ENCODE measurements around the gene CBFA2T3.

Gene CBFA2T3

GRCh38 chr16:88977018-88977811 is at the start of gene CBFA2T3:
CBFA2T3 (minus strand) TSS chr16:88977207; CDS start chr16:88976807, 400 bp downstream.
- DNase-seq (ENCODE audit: low read depth, low spot score): no peak
- TF ChIP-seq FOXP2 (optimal IDR thresholded peaks at IDR 0.05; ENCODE audit: control extremely low read depth, extremely low read length, insufficient read depth) (no peak), EZH2 (IDR thresholded peaks at IDR 0.05) (no peak)
- H3K36me3 ChIP-seq (ENCODE audit: insufficient read depth, low read length): no peaks in the 10 kb centered on the region
- H3K27ac ChIP-seq: no peak within 1 kb of the TSS
- no peaks in the 10 kb centered on the region for H3K9me3 ChIP-seq (ENCODE audit: low read depth, low read length)
- H3K4me3 ChIP-seq: no peak within 1 kb of the TSS
- no peak within 1 kb of the TSS for H3K9ac ChIP-seq (ENCODE audit: insufficient read length)

- TF ChIP-seq EZH2 (IDR thresholded peaks at IDR 0.05) (no peak), FOXP2 (optimal IDR thresholded peaks at IDR 0.05; ENCODE audit: control extremely low read depth, extremely low read length, insufficient read depth) (no peak), POLR2AphosphoS5 (IDR thresholded peaks at IDR 0.05; ENCODE audit: borderline replicate concordance, low read depth, low read length) (no peak)
- Histone ChIP-seq H3K4me3 (no peak overlapping the region), H3K36me3 (ENCODE audit: insufficient read depth, low read length) (no peaks in the 10 kb centered on the region), H3K9me3 (ENCODE audit: low read depth, low read length) (no peaks in the 10 kb centered on the region), H3K27ac (no peak overlapping the region), H3K9ac (ENCODE audit: insufficient read length) (no peak overlapping the region)
- no peak for DNase-seq (ENCODE audit: low read depth, low spot score)
Measured at GRCh38 chr16:89026121-89026612, 49.2 kb upstream of the CBFA2T3 start.

- H3K36me3 ChIP-seq (ENCODE audit: insufficient read depth, low read length): no peaks in the 10 kb centered on the region
- no peak overlapping the region for H3K9ac ChIP-seq (ENCODE audit: insufficient read length)
- H3K27ac ChIP-seq: no peak overlapping the region
Measured at GRCh38 chr16:89025636-89026035, 48.6 kb upstream of the CBFA2T3 start.

GRCh38 chr16:89024546-89025060 is 47.6 kb upstream of the CBFA2T3 start:
- no peak for TF ChIP-seq POLR2AphosphoS5 (IDR thresholded peaks at IDR 0.05; ENCODE audit: borderline replicate concordance, low read depth, low read length)
- no peak for TF ChIP-seq FOXP2 (optimal IDR thresholded peaks at IDR 0.05; ENCODE audit: control extremely low read depth, extremely low read length, insufficient read depth)
- TF ChIP-seq EZH2 (IDR thresholded peaks at IDR 0.05): no peak
- Histone ChIP-seq H3K4me3 (no peak overlapping the region), H3K9ac (ENCODE audit: insufficient read length) (no peak overlapping the region), H3K9me3 (ENCODE audit: low read depth, low read length) (no peaks in the 10 kb centered on the region), H3K36me3 (ENCODE audit: insufficient read depth, low read length) (no peaks in the 10 kb centered on the region), H3K27ac (no peak overlapping the region)
- no peak for DNase-seq (ENCODE audit: low read depth, low spot score)

More at GRCh38 chr16:89025636-89026035, 48.6 kb upstream of the CBFA2T3 start:
- TF ChIP-seq FOXP2 (optimal IDR thresholded peaks at IDR 0.05; ENCODE audit: control extremely low read depth, extremely low read length, insufficient read depth) (no peak), POLR2AphosphoS5 (IDR thresholded peaks at IDR 0.05; ENCODE audit: borderline replicate concordance, low read depth, low read length) (no peak), EZH2 (IDR thresholded peaks at IDR 0.05) (no peak)
- Histone ChIP-seq H3K9me3 (ENCODE audit: low read depth, low read length) (no peaks in the 10 kb centered on the region), H3K4me3 (no peak overlapping the region)
- no peak for DNase-seq (ENCODE audit: low read depth, low spot score)

- no peak overlapping the region for H3K27ac ChIP-seq
- no peak for DNase-seq (ENCODE audit: low read depth, low spot score)
- TF ChIP-seq EZH2 (IDR thresholded peaks at IDR 0.05) (no peak), FOXP2 (optimal IDR thresholded peaks at IDR 0.05; ENCODE audit: control extremely low read depth, extremely low read length, insufficient read depth) (no peak), POLR2AphosphoS5 (IDR thresholded peaks at IDR 0.05; ENCODE audit: borderline replicate concordance, low read depth, low read length) (no peak)
- H3K9ac ChIP-seq (ENCODE audit: insufficient read length): no peak overlapping the region
- no peaks in the 10 kb centered on the region for H3K9me3 ChIP-seq (ENCODE audit: low read depth, low read length)
- no peaks in the 10 kb centered on the region for H3K36me3 ChIP-seq (ENCODE audit: insufficient read depth, low read length)
- no peak overlapping the region for H3K4me3 ChIP-seq
Measured at GRCh38 chr16:89023621-89024511, 46.9 kb upstream of the CBFA2T3 start.

GRCh38 chr16:89023151-89023551 is 46.1 kb upstream of the CBFA2T3 start:
- Histone ChIP-seq H3K36me3 (ENCODE audit: insufficient read depth, low read length) (no peaks in the 10 kb centered on the region), H3K9ac (ENCODE audit: insufficient read length) (no peak overlapping the region), H3K27ac (no peak overlapping the region), H3K9me3 (ENCODE audit: low read depth, low read length) (no peaks in the 10 kb centered on the region), H3K4me3 (no peak overlapping the region)
- TF ChIP-seq EZH2 (IDR thresholded peaks at IDR 0.05) (no peak), FOXP2 (optimal IDR thresholded peaks at IDR 0.05; ENCODE audit: control extremely low read depth, extremely low read length, insufficient read depth) (no peak), POLR2AphosphoS5 (IDR thresholded peaks at IDR 0.05; ENCODE audit: borderline replicate concordance, low read depth, low read length) (no peak)
- no peak for DNase-seq (ENCODE audit: low read depth, low spot score)

- Histone ChIP-seq H3K9ac (ENCODE audit: insufficient read length) (no peak overlapping the region), H3K36me3 (ENCODE audit: insufficient read depth, low read length) (no peaks in the 10 kb centered on the region), H3K27ac (no peak overlapping the region), H3K4me3 (no peak overlapping the region), H3K9me3 (ENCODE audit: low read depth, low read length) (no peaks in the 10 kb centered on the region)
- TF ChIP-seq EZH2 (IDR thresholded peaks at IDR 0.05) (no peak), POLR2AphosphoS5 (IDR thresholded peaks at IDR 0.05; ENCODE audit: borderline replicate concordance, low read depth, low read length) (no peak), FOXP2 (optimal IDR thresholded peaks at IDR 0.05; ENCODE audit: control extremely low read depth, extremely low read length, insufficient read depth) (no peak)
- no peak for DNase-seq (ENCODE audit: low read depth, low spot score)
Measured at GRCh38 chr16:89022051-89022836, 45.2 kb upstream of the CBFA2T3 start.
